Measurements from ENCODE around the gene CADM1.

The CADM1 gene

DNA sequence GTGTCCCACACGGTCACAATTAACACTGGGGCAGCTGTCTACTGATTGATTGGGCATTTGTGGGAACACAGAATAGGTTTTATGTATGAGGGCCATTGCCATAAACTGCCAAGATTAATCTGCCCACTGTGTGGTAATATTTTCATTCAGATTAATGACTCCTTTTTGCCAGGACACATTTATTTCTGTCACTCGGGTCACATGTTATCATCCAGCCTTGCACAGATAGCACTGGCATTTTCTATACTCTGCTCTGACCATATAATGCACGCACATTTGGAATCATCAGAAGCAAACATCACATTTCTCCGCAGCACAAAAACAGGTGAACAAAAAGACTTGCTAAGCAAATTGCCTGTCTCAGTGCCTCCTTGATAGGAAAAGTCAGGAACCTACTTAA is 138.3 kb downstream of the CADM1 start:
- DNase-seq = no peak

DNA sequence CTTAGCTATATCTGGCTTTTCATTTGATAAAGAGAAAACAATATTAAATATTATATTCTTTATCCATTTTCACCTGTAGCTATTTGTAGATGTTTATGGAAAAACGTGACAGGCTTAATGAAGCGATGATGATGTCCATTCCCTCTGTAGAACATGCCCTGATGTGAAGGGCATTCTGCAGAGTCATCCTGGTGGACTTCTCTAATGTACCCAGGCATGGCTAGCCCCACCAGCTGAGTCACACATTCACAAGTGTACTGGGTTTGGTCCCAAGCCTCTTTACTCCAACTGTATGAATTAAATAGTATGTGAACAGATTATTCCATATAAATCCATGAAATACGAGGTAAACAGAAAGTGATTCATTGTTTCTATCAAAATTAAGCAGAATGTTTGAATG is 139.3 kb downstream of the CADM1 start:
- H3K36me3 Mint-ChIP-seq = no peaks in the 10 kb centered on the region
- H3K27ac Mint-ChIP-seq = no peak overlapping the region
- no peaks in the 10 kb centered on the region for H3K9me3 Mint-ChIP-seq
- H3K4me1 Mint-ChIP-seq = no peaks in the 10 kb centered on the region
- no peaks in the 10 kb centered on the region for H3K27me3 Mint-ChIP-seq
- DNase-seq (no peak), ATAC-seq (replicated peaks) (no peak)
- H3K4me3 Mint-ChIP-seq = no peak overlapping the region

More for the DNA sequence above, 138.3 kb downstream of the CADM1 start:
- H3K36me3 Mint-ChIP-seq = no peaks in the 10 kb centered on the region
- H3K4me3 Mint-ChIP-seq = no peak overlapping the region
- H3K27ac Mint-ChIP-seq = no peak overlapping the region
- peaks cover 2 to 4% of the 10 kb centered on the region in 2 donors for H3K9me3 Mint-ChIP-seq
- no peaks in the 10 kb centered on the region for H3K4me1 Mint-ChIP-seq
- H3K27me3 Mint-ChIP-seq = peaks cover 0 to 4% of the 10 kb centered on the region in 2 donors
- no peak for ATAC-seq (replicated peaks)

DNA sequence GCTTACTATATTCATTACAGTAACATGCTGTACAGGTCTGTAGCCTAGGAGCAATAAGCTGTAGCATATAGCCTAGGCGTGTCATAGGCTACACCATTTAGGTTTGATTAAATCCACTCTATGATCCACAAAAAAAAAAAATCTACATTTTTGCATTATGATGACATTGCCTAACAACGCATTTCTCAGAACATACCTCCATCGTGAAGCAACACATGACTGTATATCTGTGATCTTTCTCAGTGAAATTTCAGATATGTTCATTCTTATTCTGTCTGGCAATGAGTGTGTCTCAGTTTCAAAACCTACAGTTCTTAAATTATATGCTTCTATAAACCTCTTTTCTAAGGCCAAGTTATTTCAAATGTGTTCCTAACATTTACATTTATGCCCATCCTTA is 140.3 kb downstream of the CADM1 start:
- no peaks in the 10 kb centered on the region for H3K36me3 Mint-ChIP-seq
- no peaks in the 10 kb centered on the region for H3K9me3 Mint-ChIP-seq
- H3K27me3 Mint-ChIP-seq = no peaks in the 10 kb centered on the region
- no peak for DNase-seq
- H3K4me1 Mint-ChIP-seq = no peaks in the 10 kb centered on the region
- no peak for ATAC-seq (replicated peaks)
- H3K4me3 Mint-ChIP-seq = no peak overlapping the region
- no peak overlapping the region for H3K27ac Mint-ChIP-seq

DNA sequence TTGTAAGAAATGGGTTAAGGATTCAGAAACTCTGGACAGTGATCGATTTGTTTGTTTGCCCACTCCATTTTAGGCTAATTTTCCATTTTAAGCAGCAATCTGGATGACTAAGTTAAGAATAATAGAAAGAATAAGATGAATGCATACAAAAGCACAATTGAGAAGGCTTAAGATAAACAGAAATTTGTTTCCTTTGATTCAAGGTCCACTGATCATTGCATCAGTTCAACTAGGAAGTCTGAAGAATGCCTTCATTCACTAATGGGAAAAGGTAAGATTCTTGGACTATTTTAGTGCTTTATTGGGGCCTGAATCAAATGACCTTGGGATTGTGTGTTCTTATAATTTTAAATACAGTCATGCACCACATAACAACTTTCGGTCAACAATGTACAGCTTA is 140.8 kb downstream of the CADM1 start:
- Mint-ChIP-seq H3K9me3 (no peaks in the 10 kb centered on the region), H3K36me3 (no peaks in the 10 kb centered on the region), H3K4me3 (no peak overlapping the region), H3K4me1 (no peaks in the 10 kb centered on the region), H3K27me3 (no peaks in the 10 kb centered on the region), H3K27ac (no peak overlapping the region)
- no peak for ATAC-seq (replicated peaks)
- no peak for DNase-seq

DNA sequence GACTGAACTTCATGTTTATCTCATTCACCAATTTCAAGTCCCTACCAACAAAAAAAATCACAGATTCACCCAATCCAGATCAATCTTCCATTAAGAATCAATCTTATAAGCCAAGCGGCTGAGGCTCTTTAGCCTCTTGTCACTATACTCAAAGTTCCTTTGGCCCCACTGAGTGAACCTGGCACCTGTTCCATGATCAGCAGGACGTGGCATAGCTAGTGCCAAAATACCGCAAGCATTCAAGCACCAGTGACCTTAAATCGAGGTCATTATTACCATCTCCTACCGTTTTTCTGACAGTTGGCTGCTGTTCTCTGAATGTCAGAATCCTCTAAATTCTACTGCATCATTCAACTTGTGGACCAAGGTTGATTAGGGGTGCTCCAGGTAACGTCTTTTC is 141.2 kb downstream of the CADM1 start:
- H3K36me3 Mint-ChIP-seq = no peaks in the 10 kb centered on the region
- no peak overlapping the region for H3K4me3 Mint-ChIP-seq
- no peak for ATAC-seq (replicated peaks)

DNA sequence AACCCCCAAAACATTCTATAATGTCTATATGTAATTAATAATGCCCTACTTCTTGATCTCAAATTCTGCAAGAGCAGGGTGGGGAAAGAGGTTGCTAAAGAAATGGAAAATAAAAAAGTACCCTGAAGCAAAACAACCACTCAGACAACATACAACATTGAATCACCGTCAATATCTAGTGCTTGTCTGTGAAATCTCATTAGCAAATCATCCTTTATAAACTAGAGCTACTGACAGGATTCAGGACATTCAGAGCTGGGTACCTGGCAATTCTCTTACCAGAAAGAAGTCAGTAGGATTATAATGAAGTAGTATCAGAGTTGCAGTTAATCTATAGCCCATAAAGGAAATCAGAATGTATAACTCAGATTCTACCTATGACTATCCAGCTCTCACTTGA is 143.2 kb downstream of the CADM1 start:
- H3K27ac Mint-ChIP-seq = no peak overlapping the region
- H3K27me3 Mint-ChIP-seq = no peaks in the 10 kb centered on the region
- DNase-seq (no peak), ATAC-seq (replicated peaks) (no peak)
- no peaks in the 10 kb centered on the region for H3K9me3 Mint-ChIP-seq
- no peak overlapping the region for H3K4me3 Mint-ChIP-seq
- H3K36me3 Mint-ChIP-seq = no peaks in the 10 kb centered on the region
- no peaks in the 10 kb centered on the region for H3K4me1 Mint-ChIP-seq

More for the DNA sequence above, 141.2 kb downstream of the CADM1 start:
- Mint-ChIP-seq H3K27me3 (no peaks in the 10 kb centered on the region), H3K4me1 (no peaks in the 10 kb centered on the region), H3K9me3 (no peaks in the 10 kb centered on the region), H3K27ac (no peak overlapping the region)
- DNase-seq = no peak

DNA sequence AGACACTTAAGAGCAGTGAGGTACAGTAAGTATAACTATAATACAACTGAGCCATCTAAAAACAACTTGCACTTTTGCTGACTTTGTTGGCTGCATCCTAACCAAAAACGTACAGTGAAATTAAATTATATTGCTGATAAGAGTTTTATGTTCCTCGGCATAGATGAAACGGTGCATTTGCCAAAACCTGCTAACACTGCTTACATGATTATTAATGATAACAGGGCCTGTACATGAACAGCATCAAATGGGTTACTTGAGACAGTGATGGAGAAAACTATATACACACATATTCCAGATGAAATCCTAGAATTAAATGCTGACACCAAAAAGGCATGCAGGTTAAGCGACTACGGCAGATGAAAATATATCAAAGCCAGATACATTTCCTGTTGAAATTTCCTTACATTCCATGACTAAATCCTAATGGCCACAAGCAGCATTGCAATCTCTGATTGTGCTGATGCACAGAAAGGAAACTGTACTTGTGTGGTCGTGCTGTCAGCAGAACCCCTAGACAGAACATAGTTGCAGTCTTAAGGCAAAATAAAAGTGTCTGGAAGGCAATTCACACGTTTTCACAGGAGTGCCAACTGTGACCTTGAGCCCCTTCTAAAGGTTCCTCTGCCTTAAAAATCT is 143.9 kb downstream of the CADM1 start:
- Mint-ChIP-seq H3K4me1 (no peaks in the 10 kb centered on the region), H3K36me3 (no peaks in the 10 kb centered on the region), H3K4me3 (no peak overlapping the region), H3K27me3 (peaks cover 0 to 2% of the 10 kb centered on the region in 2 donors), H3K9me3 (no peaks in the 10 kb centered on the region), H3K27ac (no peak overlapping the region)
- DNase-seq (no peak), ATAC-seq (replicated peaks) (no peak)

DNA sequence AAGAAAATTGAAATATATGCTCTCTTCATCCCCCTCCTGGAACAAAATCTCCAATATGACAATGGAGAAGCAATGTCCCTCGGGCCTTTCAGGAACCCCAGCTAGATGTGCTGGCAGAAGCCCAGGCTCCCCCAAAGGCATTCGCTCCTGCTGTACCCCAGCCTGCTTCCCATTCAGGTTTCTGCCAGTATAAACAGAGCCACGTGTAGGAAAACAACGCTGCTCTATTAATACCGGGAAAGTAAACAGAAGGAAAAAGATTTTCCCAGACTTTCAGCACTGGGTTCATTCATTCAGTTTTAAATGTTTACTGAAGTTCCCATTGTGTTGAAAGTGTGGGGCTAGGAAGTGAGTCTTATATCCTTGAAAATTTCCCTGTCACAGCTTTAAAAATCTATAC is 147.1 kb downstream of the CADM1 start:
- no peak overlapping the region for H3K27ac Mint-ChIP-seq
- no peak for DNase-seq
- H3K9me3 Mint-ChIP-seq = peaks cover 0 to 3% of the 10 kb centered on the region in 2 donors
- H3K27me3 Mint-ChIP-seq = peaks cover 0 to 6% of the 10 kb centered on the region in 2 donors
- H3K4me1 Mint-ChIP-seq = no peaks in the 10 kb centered on the region
- no peak for ATAC-seq (replicated peaks)
- no peaks in the 10 kb centered on the region for H3K36me3 Mint-ChIP-seq
- H3K4me3 Mint-ChIP-seq = no peak overlapping the region

DNA sequence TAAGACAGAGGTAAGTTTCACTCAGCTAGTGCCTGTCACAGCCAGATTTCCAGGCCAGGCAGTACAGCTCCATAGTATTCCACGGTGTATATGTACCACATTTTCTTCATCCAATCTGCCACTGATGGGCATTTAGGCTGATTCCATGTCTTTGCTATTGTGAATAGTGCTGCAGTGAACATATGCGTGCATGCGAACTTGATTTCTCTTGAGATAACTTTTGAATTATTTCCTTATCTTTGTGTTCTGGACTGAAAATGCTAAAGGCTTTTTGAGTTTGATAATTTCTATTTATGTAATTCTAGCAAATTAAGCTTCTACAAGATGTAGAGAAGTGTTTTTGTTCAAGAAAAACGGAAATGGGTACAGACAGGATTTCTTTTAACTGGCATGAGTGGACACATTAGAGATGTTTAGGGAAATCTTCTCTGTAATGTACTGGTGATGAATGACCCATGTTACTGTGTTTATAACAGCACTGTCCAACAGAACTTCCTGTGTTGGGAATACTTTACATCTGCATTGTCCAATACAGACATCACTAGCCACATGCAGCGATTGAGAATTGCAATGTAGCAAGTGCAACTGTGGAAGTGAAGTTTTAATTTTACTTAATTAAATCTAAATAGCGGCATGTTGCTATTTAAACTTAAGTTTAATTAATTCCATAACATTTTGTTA is 151.3 kb downstream of the CADM1 start:
- H3K36me3 Mint-ChIP-seq = no peaks in the 10 kb centered on the region
- H3K27ac Mint-ChIP-seq = no peak overlapping the region
- peaks cover 0 to 3% of the 10 kb centered on the region in 2 donors for H3K9me3 Mint-ChIP-seq
- no peak for DNase-seq
- no peak overlapping the region for H3K4me3 Mint-ChIP-seq
- peaks cover 6 to 10% of the 10 kb centered on the region in 2 donors for H3K27me3 Mint-ChIP-seq
- H3K4me1 Mint-ChIP-seq = no peaks in the 10 kb centered on the region
- no peak for ATAC-seq (replicated peaks)

DNA sequence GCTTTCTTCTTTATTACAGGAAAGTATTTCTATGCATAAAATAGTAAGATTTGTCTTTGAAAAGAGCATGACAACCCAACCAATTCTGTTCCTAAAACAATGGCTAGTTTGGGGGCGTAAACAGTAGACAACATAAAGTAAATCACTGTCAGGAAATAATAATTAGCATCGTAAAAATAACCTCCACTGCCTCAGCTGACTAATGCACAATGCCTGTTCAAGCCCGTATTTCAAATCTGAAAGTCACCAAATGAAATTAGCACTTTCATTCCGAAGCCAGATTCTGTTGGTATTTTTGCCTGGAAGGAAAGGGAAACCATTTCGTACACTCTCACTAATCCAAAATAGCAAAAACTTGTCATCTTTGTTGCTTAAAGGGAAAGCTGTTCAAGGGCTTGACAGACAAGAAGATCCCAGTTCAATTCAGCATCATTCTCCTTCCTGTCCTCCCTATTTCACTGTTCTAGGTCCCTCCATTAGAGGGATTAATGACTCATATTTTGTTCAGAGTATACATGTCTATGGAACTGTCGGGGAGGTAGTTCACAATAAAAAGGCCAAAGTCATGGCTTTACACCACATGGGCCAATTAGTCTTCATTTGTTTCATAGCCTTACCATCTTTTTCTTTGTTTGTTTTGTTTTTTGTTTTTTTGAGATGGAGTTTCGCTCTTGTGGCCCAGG is 154.7 kb downstream of the CADM1 start:
- ATAC-seq (replicated peaks) (no peak), DNase-seq (no peak)
- Mint-ChIP-seq H3K4me3 (no peak overlapping the region), H3K27me3 (peaks cover 6 to 10% of the 10 kb centered on the region in 2 donors), H3K9me3 (no peaks in the 10 kb centered on the region), H3K36me3 (no peaks in the 10 kb centered on the region), H3K4me1 (no peaks in the 10 kb centered on the region), H3K27ac (no peak overlapping the region)

DNA sequence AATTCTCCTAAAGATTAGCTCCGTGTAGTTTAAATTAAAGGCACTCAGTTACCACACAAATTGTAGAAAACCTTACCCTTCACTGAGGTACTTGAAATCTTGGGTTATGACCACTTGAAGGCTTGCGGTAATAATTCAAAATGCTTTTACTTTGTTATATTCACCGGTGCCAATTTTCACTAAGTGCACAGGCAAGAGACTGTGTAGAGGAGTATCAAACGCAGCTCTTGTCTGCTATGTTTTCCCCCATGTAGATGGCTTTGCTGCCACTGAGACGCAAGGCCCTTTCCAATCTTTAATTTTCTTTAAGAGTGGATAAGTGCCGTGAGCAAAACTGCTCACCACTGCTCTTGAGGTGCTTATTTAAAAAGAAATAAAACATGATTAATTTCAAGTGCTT is 155.8 kb downstream of the CADM1 start:
- H3K36me3 Mint-ChIP-seq = no peaks in the 10 kb centered on the region
- H3K9me3 Mint-ChIP-seq = no peaks in the 10 kb centered on the region
- ATAC-seq (replicated peaks) = no peak
- H3K4me3 Mint-ChIP-seq = no peak overlapping the region
- DNase-seq = no peak
- H3K27me3 Mint-ChIP-seq = peaks cover 9 to 10% of the 10 kb centered on the region in 2 donors
- no peak overlapping the region for H3K27ac Mint-ChIP-seq
- H3K4me1 Mint-ChIP-seq = no peaks in the 10 kb centered on the region

DNA sequence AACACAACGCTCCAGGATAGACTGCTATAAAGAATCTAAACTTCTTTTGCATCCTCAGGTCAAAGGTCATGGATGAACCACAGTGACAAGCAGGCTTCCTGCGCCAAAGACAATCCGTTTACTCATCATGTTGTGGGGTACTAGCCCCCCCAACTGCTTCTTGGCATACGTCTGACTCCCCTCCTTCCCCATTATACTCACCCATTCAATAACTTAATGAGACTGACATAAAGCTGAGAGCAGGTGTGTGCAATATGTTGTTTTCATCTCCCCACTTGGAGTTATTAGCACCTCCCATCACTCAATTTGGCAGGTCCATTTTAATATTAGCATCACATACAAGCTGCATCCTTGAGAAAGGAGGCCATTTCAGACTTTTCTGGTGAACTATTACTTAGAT is 157.1 kb downstream of the CADM1 start:
- DNase-seq (no peak), ATAC-seq (replicated peaks) (no peak)
- Mint-ChIP-seq H3K27ac (no peak overlapping the region), H3K9me3 (no peaks in the 10 kb centered on the region), H3K4me3 (no peak overlapping the region), H3K36me3 (no peaks in the 10 kb centered on the region), H3K27me3 (peaks cover 9 to 10% of the 10 kb centered on the region in 2 donors), H3K4me1 (no peaks in the 10 kb centered on the region)

DNA sequence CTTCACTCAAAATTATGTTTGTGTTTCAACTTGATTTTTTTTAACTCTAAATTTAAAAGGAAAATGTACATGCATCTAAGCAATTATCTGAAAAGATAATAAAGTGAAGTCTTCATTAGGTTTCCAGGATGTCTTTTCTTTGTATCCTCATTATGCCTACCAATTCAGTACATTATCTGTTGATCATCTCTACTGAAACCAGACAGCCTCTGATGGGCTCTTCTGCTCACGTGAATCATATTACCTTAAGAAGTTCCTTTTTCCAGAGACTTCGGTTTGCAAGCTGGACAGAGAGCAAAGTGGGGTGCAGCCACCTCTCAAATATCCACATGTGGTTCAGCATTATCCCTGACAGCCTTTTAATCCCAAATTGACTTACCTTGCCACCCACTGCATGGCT is 158.4 kb downstream of the CADM1 start:
- Mint-ChIP-seq H3K4me3 (no peak overlapping the region), H3K9me3 (no peaks in the 10 kb centered on the region), H3K27me3 (peaks cover 9 to 10% of the 10 kb centered on the region in 2 donors), H3K36me3 (no peaks in the 10 kb centered on the region), H3K27ac (no peak overlapping the region), H3K4me1 (no peaks in the 10 kb centered on the region)
- no peak for ATAC-seq (replicated peaks)
- no peak for DNase-seq

DNA sequence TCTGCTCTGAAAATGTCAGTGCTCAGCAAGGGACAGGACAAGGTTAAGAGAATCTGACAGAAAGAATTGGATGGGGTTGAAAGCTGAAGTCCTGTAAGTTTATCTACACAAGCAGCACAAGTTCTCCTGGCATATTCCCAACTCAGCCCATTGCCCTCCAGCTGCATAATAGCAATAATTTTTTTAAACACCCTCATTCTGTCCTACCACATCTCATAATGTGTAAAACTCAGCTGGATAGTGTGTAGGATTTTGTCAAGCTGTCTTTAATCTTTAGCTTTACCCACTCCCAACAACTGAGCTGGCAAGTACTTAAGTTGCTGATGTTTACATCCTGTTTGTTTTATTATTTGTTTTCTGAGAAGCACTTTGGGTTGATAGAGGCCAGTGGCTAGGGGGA is 158.9 kb downstream of the CADM1 start:
- H3K9me3 Mint-ChIP-seq = no peaks in the 10 kb centered on the region
- H3K4me1 Mint-ChIP-seq = no peaks in the 10 kb centered on the region
- DNase-seq (no peak), ATAC-seq (replicated peaks) (no peak)
- peaks cover 9 to 10% of the 10 kb centered on the region in 2 donors for H3K27me3 Mint-ChIP-seq
- no peaks in the 10 kb centered on the region for H3K36me3 Mint-ChIP-seq
- no peak overlapping the region for H3K4me3 Mint-ChIP-seq
- no peak overlapping the region for H3K27ac Mint-ChIP-seq

DNA sequence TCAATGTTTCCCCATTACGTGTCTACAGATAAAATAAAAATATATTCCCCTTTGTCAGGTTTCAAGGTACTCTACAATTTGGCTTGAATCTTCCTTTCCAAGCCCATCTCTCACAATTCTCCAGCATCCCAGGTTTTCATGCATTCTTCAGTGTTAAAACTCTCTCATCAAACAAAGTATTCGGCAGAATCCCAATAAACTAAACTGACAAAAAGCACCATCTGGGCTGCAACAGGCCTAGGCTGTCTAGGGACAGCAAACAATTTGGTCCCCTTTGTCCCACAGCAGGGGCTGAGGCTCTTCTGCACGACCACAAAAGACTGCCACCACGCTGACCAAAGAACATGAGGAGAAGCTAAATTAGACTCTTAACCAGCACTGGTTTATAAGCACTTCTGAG is 159.4 kb downstream of the CADM1 start:
- H3K9me3 Mint-ChIP-seq = no peaks in the 10 kb centered on the region
- H3K36me3 Mint-ChIP-seq = no peaks in the 10 kb centered on the region
- H3K4me1 Mint-ChIP-seq = no peaks in the 10 kb centered on the region
- H3K27ac Mint-ChIP-seq = no peak overlapping the region
- H3K27me3 Mint-ChIP-seq = peaks cover 5 to 9% of the 10 kb centered on the region in 2 donors
- DNase-seq (no peak), ATAC-seq (replicated peaks) (no peak)
- H3K4me3 Mint-ChIP-seq = no peak overlapping the region

All from stimulated activated naive B cell treated with anti-CD40 and anti-IgM and Interleukin-4, amounts not matched to agents 10 μg/mL and 1 μg/mL and 100 μg/mL, for 72 hours (primary cell).